ENCODE data around the gene TMEM240. TPM values are rescaled to one million over a fixed set of nuclear protein-coding genes. Genes with fewer than 3 reads are reported as not detected.
"Not testable (repeated sequence)": the region's sequence is repeated elsewhere in the genome, so short reads cannot be mapped to it uniquely, and the experiment has no call there.

The TMEM240 gene
- total and polyA plus RNA-seq, 9 of the 15 experiments (the other 6 are each of a cell fraction or from before 2014, with no cell fraction given): 0.24 to 2.0 (median 0.69) TPM; not detected in 5

GRCh38 chr1:1521331-1521730, 19.1 kb downstream of the TMEM240 start (continued):
- TF ChIP-seq PRDM10 (IDR thresholded peaks at IDR 0.05; ENCODE audit: partially characterized antibody) (no peak), POLR2G (IDR thresholded peaks at IDR 0.05; ENCODE audit: low read depth, low read length) (0 out of 2 replicates have a peak, but pooled peaks have one; percentile 25), GTF2A2 (tag; IDR thresholded peaks at IDR 0.05) (no peak)

- H3K4me1 ChIP-seq (replicated peaks in 1 of 2; ENCODE audit: control insufficient read depth in 2 of 2, insufficient read depth in 2 of 2, low read length in 2 of 2); H3K9ac ChIP-seq (ENCODE audit: insufficient read depth in 1 of 2, low read depth in 2 of 2, low read length in 2 of 2); H3K4me3 ChIP-seq; in situ Hi-C loops (cut with MboI); H3K4me2 ChIP-seq (ENCODE audit: insufficient read depth, low read length); H4K20me1 ChIP-seq (replicated peaks; ENCODE audit: control insufficient read depth, insufficient read depth, low read length); H3K27me3 ChIP-seq (ENCODE audit: control insufficient read depth in 2 of 2, insufficient read depth in 2 of 2, low read length in 2 of 2); ATAC-seq; H3K9me1 ChIP-seq (ENCODE audit: control insufficient read depth, insufficient read depth, low read length); CTCF ChIA-PET (ENCODE audit: low intra/inter-chr PET ratio); H3K9me3 ChIP-seq (replicated peaks; ENCODE audit: control insufficient read depth, insufficient read depth, low read depth, low read length); H2AFZ ChIP-seq (ENCODE audit: low read depth, low read length); H3K27ac ChIP-seq (ENCODE audit: extremely low read depth, low read depth, low read length); FAIRE-seq; H3K79me2 ChIP-seq (ENCODE audit: control insufficient read depth, insufficient read depth, low read length); BruUV-seq (replicated peaks): not testable (repeated sequence)
- TF ChIP-seq ZBTB33 (CRISPR knock-in tag; IDR thresholded peaks at IDR 0.05): 0 out of 2 replicates have a peak, but pooled peaks have one; percentile 32
- peak; percentile 76; the same call in 1 of the 2 replicates for TF ChIP-seq ZBTB9 (CRISPR knock-in tag; IDR thresholded peaks at IDR 0.05)
- TF ChIP-seq POLR2G (IDR thresholded peaks at IDR 0.05; ENCODE audit: low read depth, low read length): 0 out of 2 replicates have a peak, but pooled peaks have one; percentile 18
- H3K36me3 ChIP-seq (ENCODE audit: control insufficient read depth, insufficient read depth, low read length): peaks cover 78% of the 10 kb centered on the region
- intact Hi-C loops (cut with micrococcal nuclease): loop anchor here (10.0 kb wide), 1 partner anchor 125 kb away; the partner anchor contains the start of gene CCNL2
- peak in 1 of 4 experiments; percentile 6 for DNase-seq (ENCODE audit: extremely low read depth in 1 of 4, low spot score in 3 of 4)
- 97% methylated on average over 33 of the region's 51 CpGs for WGBS (ENCODE audit: insufficient coverage, low coverage, missing lambda C conversion rate)
- POLR2A ChIA-PET: interaction anchor here (0.5 kb wide), 1 partner anchor 944 kb away, joined by 3 read pairs; no protein-coding TSS in a partner anchor
These were observed 20.5 kb downstream of the TMEM240 start for GRCh38 chr1:1519805-1520505.
